Mesodermal cell (in vitro differentiated cells): ENCODE measurements around the gene LAMTOR3.

Source experiments
- H3K27ac ChIP-seq: 2 replicates; pipeline ENCODE4 v1.7.0; 2013; ENCODE audit warnings: mild to moderate bottlenecking, low read depth, low read length, moderate library complexity; ENCODE audit not compliant: severe bottlenecking
- H3K36me3 ChIP-seq: 2 replicates; pipeline ENCODE4 v1.7.1; 2013; ENCODE audit warnings: mild to moderate bottlenecking, low read length, moderate library complexity; ENCODE audit not compliant: control insufficient read depth, insufficient read depth
- H3K4me1 ChIP-seq: one replicate; pipeline ENCODE4 v1.7.1; 2013; ENCODE audit warnings: mild to moderate bottlenecking, low read length; ENCODE audit not compliant: insufficient read depth, control insufficient read depth, poor library complexity, severe bottlenecking
- H3K4me3 ChIP-seq: 2 replicates; pipeline ENCODE4 v1.7.0; 2013; ENCODE audit warnings: low read length, control low read depth, mild to moderate bottlenecking; ENCODE audit not compliant: insufficient read depth, poor library complexity, severe bottlenecking; ENCODE audit errors: extremely low read depth
- H3K9me3 ChIP-seq: 2 replicates; pipeline ENCODE4 v1.7.1; 2013; ENCODE audit warnings: mild to moderate bottlenecking, low read length, moderate library complexity; ENCODE audit not compliant: control insufficient read depth
- WGBS, 2 experiments: methylation state at CpG; one replicate each; pipeline ENCODE4 v1.1.5; 2013; ENCODE audit warnings: missing lambda C conversion rate in 2 of 2; ENCODE audit not compliant: insufficient coverage in 2 of 2; 5-methylcytosine and 5-hydroxymethylcytosine counted together

Gene LAMTOR3

GRCh38 chr4:99863804-99864203 lies 30.4 kb downstream of the LAMTOR3 start:
- no peak overlapping the region for H3K27ac ChIP-seq
- no peaks in the 10 kb centered on the region for H3K36me3 ChIP-seq
- no peak overlapping the region for H3K4me3 ChIP-seq
- 60% methylated on average over 1 of the region's 3 CpGs; no CpG with 5 or more reads in 1 of the 2 experiments for WGBS, 2 experiments
- no peaks in the 10 kb centered on the region for H3K9me3 ChIP-seq
- H3K4me1 ChIP-seq = no peaks in the 10 kb centered on the region

- no peaks in the 10 kb centered on the region for H3K9me3 ChIP-seq
- peaks cover 5% of the 10 kb centered on the region for H3K4me1 ChIP-seq
- H3K4me3 ChIP-seq = no peak overlapping the region
- no peak overlapping the region for H3K27ac ChIP-seq
- H3K36me3 ChIP-seq = no peaks in the 10 kb centered on the region
- WGBS, 2 experiments = 83 to 86% methylated on average over 1 to 2 of the region's 5 CpGs
Measured at GRCh38 chr4:99861120-99861905, 32.9 kb downstream of the LAMTOR3 start.

- Histone ChIP-seq H3K9me3 (no peaks in the 10 kb centered on the region), H3K4me1 (peaks cover 6% of the 10 kb centered on the region), H3K4me3 (no peak overlapping the region), H3K36me3 (no peaks in the 10 kb centered on the region), H3K27ac (no peak overlapping the region)
- no CpG with 5 or more reads among the region's 2 CpGs for WGBS, 2 experiments
Measured at GRCh38 chr4:99860521-99860920, 33.7 kb downstream of the LAMTOR3 start.

GRCh38 chr4:99859618-99860017 lies 34.6 kb downstream of the LAMTOR3 start:
- WGBS, 2 experiments = 89 to 100% methylated on average over 1 of the region's 2 CpGs
- peaks cover 6% of the 10 kb centered on the region for H3K4me1 ChIP-seq
- no peaks in the 10 kb centered on the region for H3K36me3 ChIP-seq
- H3K27ac ChIP-seq = no peak overlapping the region
- H3K4me3 ChIP-seq = no peak overlapping the region
- no peaks in the 10 kb centered on the region for H3K9me3 ChIP-seq

- Histone ChIP-seq H3K4me1 (peaks cover 6% of the 10 kb centered on the region), H3K27ac (no peak overlapping the region), H3K9me3 (no peaks in the 10 kb centered on the region), H3K36me3 (no peaks in the 10 kb centered on the region), H3K4me3 (no peak overlapping the region)
- 82 to 94% methylated on average over 1 to 3 of the region's 3 CpGs for whole genome bisulfite sequencing, 2 experiments
Measured at GRCh38 chr4:99857307-99857706, 36.9 kb downstream of the LAMTOR3 start.

GRCh38 chr4:99856166-99856565 lies 38.1 kb downstream of the LAMTOR3 start:
- 75 to 90% methylated on average over 1 of the region's 1 CpG for WGBS, 2 experiments
- Histone ChIP-seq H3K9me3 (no peaks in the 10 kb centered on the region), H3K4me1 (peaks cover 6% of the 10 kb centered on the region), H3K27ac (no peak overlapping the region), H3K36me3 (no peaks in the 10 kb centered on the region), H3K4me3 (no peak overlapping the region)

GRCh38 chr4:99855678-99856077 lies 38.5 kb downstream of the LAMTOR3 start:
- Histone ChIP-seq H3K9me3 (no peaks in the 10 kb centered on the region), H3K4me1 (peaks cover 6% of the 10 kb centered on the region), H3K27ac (no peak overlapping the region), H3K36me3 (no peaks in the 10 kb centered on the region), H3K4me3 (no peak overlapping the region)
- WGBS, 2 experiments = no CpG with 5 or more reads among the region's 1 CpG

- H3K9me3 ChIP-seq = no peaks in the 10 kb centered on the region
Measured at GRCh38 chr4:99853999-99854398, 40.2 kb downstream of the LAMTOR3 start.

GRCh38 chr4:99853190-99853589 lies 41.0 kb downstream of the LAMTOR3 start:
- 100% methylated on average over 2 of the region's 3 CpGs; no CpG with 5 or more reads in 1 of the 2 experiments for WGBS, 2 experiments
- H3K4me3 ChIP-seq = no peak overlapping the region
- peaks cover 6% of the 10 kb centered on the region for H3K4me1 ChIP-seq
- H3K36me3 ChIP-seq = no peaks in the 10 kb centered on the region
- no peak overlapping the region for H3K27ac ChIP-seq
- no peaks in the 10 kb centered on the region for H3K9me3 ChIP-seq

More at GRCh38 chr4:99853999-99854398, 40.2 kb downstream of the LAMTOR3 start:
- no peak overlapping the region for H3K27ac ChIP-seq
- 83% methylated on average over 1 of the region's 1 CpG; no CpG with 5 or more reads in 1 of the 2 experiments for WGBS, 2 experiments
- no peak overlapping the region for H3K4me3 ChIP-seq
- no peaks in the 10 kb centered on the region for H3K36me3 ChIP-seq
- peaks cover 6% of the 10 kb centered on the region for H3K4me1 ChIP-seq

GRCh38 chr4:99852199-99852749 lies 42.0 kb downstream of the LAMTOR3 start:
- H3K9me3 ChIP-seq = no peaks in the 10 kb centered on the region
- H3K36me3 ChIP-seq = no peaks in the 10 kb centered on the region
- H3K4me1 ChIP-seq = peaks cover 6% of the 10 kb centered on the region
- no peak overlapping the region for H3K4me3 ChIP-seq
- WGBS, 2 experiments = 100% methylated on average over 3 of the region's 3 CpGs; no CpG with 5 or more reads in 1 of the 2 experiments
- no peak overlapping the region for H3K27ac ChIP-seq

GRCh38 chr4:99848591-99849001 lies 45.6 kb downstream of the LAMTOR3 start:
- Histone ChIP-seq H3K9me3 (no peaks in the 10 kb centered on the region), H3K4me1 (no peaks in the 10 kb centered on the region), H3K4me3 (no peak overlapping the region), H3K36me3 (no peaks in the 10 kb centered on the region), H3K27ac (no peak overlapping the region)
- 90 to 92% methylated on average over 3 to 4 of the region's 4 CpGs for WGBS, 2 experiments
